ENCODE measurements around the gene LRR1.

The LRR1 gene, protein sequence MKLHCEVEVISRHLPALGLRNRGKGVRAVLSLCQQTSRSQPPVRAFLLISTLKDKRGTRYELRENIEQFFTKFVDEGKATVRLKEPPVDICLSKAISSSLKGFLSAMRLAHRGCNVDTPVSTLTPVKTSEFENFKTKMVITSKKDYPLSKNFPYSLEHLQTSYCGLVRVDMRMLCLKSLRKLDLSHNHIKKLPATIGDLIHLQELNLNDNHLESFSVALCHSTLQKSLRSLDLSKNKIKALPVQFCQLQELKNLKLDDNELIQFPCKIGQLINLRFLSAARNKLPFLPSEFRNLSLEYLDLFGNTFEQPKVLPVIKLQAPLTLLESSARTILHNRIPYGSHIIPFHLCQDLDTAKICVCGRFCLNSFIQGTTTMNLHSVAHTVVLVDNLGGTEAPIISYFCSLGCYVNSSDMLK
- total RNA-seq = 5.8 to 18.7 (median 9.6) reads per million in 17 experiments

DNA sequence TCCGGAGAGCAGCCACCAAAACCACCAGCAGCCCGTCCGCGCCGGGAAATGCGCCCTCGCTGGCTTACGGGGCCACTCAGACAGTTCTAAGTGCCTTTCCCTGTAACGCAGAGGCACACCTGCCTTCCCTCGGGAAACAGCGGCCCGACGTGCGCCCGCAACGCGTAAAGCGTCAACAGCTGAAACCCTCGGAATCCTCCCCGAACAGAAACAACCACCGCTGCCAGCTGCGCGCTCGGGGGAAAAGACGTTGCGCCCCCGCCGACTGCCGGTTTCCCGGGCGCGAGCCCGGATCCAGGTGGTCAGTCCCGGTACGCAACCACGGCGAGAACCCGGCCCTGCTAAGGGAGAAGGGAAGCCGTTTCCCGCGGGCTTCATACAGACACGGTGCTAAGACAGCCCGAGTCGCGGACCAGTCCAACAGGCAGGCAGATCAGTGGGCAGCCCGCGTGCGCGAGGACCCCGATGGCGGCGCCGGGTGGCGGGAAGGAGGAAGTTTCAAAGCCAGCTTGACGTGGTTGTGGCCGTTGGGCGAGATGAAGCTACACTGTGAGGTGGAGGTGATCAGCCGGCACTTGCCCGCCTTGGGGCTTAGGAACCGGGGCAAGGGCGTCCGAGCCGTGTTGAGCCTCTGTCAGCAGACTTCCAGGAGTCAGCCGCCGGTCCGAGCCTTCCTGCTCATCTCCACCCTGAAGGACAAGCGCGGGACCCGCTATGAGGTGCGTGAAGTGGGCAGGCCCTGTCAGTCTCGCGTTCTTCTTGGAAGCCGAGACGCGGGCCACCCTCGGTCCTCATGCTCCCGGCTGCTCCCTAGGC, at the start of gene LRR1:
Gene LRR1, plus strand, starts transcription at position 456 of the 816 bp plus-strand sequence. Its CDS starts 81 bp downstream, at position 537.
- DNase-seq = peak; percentile 87 to 94 (median 90)

DNA sequence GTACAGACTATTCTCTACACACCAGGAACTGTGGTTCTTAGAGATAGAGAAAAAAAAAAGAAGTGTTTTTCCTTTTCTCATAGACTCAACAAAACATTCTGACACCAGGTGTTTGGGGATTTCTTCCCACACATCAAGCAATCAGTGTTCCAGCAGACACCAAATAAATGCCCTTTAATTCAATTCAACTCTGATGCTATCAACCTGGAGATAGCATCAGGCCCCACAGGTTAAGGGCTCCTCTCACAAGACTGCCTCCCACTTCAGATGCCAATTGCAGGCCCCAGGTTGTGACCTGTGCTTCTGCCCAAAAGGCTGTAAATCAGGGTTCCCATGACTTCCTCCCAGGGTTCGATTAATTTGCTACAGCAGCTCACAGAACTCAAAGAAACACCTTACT, 49.3 kb upstream of the LRR1 start:
- DNase-seq = no peak

DNA sequence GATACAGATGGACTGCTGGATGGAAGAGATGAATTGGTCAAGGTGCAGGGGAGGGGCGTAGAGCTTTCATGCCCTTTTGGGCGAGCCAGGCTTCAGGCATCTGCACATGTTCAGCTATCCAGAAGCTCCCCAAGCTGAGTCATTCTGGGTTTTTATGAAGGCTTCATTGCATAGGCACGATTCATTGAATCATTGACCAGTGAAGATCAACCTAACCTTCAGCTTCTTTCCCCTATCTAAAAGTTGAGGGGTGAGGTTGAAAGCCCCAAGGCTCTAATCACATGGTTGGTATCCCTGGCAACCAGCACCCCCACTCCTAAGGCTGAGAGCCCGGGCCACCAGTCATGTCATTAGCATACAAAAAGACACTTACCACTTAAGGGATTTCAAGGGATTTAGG, 48.9 kb upstream of the LRR1 start:
- DNase-seq = no peak

DNA sequence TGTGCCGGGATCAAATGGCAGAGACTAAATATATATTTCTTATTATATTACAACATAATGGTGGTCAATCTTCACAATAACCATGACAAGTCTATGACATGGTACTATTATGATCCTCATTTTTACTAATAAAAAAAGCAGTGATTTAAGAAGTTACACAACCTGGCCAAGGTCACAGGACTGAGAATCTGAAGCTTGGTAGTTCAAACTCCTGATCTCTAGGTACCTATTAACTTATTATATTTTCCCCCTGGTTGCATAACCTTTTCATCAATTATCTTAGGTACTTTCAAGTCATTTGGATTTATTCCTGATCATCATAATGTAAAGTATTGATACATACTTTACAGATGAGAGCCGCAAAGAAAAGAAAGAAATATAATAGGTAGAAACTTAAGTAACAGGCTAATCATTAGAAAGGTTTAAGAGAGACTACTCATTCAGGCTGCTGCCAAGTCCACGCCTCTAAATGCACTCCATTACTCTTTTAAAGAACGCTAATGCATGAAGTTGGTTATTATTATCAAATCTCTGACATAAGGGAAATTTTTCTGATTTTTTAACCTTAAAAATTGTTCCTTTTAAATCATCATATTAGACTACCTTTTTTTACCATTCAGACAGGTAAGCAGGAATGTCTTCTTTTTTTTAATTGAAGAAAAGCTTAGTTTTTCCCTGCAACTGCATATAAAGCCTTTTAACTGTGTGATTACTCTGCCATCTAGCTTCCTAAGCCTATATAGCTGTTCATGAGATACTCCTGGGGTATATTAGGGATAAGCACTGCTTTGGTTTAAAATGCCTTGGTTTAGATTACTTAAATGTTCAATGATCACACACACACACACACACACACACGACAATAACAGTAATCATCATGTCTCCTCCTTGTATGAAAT, 48.2 kb upstream of the LRR1 start:
- DNase-seq = peak in 1 of 4 experiments; percentile 3

DNA sequence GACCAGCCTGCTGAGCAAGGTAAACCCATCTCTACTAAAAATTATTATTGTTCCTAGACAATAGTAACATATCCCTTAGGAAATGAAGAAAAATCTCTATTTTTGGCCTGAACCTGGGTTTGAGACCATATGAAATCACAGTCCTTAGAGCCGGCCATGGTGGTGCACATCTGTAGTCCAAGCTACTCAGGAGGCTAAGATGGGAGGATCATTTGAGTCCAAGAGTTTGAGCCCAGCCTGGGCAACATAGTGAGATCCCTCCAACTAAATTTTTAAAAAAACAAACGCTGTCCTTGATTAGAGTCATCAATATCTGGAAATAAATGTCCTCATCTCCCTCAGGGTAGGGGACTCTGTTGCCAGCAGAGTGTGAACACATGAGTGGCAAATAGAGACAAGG, 47.2 kb upstream of the LRR1 start:
- DNase-seq = no peak

DNA sequence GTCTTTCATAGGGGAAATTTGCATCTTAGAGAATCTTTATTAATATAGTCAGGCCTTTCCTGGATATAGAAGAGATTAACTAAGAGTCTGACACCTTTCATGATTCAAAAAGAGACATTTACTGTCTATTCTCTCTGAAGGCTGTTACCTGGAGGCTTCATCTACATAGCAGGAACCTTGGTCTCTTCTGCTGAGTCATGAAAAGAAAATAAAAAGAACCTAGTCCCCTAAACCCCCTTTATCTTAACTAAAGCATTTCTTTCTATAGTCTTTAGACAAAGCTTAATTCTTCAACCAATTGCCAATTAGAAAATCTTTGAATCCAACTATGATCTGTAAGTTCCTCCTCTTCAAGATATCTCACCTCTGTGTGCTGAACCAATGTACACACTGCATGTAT, 45.6 kb upstream of the LRR1 start:
- DNase-seq = no peak

DNA sequence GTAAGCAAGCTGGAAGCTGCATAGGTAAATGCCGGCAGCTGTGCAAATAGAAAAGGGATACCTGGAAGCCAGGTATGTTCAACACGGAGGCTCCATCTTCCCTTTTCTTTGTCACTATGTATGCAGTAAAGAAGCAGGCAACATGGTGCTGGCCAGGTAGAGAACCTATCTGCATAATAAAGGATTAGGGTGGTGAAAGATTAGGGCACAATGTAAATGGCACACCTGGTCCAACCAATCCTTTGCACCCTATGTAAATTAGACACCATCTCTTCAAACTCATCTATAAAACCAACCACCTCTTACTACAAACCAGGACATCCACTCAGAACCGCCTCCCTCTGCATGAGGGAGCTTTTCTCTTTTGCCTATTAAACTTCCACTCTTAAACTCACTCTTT, 44.8 kb upstream of the LRR1 start:
- DNase-seq = no peak

DNA sequence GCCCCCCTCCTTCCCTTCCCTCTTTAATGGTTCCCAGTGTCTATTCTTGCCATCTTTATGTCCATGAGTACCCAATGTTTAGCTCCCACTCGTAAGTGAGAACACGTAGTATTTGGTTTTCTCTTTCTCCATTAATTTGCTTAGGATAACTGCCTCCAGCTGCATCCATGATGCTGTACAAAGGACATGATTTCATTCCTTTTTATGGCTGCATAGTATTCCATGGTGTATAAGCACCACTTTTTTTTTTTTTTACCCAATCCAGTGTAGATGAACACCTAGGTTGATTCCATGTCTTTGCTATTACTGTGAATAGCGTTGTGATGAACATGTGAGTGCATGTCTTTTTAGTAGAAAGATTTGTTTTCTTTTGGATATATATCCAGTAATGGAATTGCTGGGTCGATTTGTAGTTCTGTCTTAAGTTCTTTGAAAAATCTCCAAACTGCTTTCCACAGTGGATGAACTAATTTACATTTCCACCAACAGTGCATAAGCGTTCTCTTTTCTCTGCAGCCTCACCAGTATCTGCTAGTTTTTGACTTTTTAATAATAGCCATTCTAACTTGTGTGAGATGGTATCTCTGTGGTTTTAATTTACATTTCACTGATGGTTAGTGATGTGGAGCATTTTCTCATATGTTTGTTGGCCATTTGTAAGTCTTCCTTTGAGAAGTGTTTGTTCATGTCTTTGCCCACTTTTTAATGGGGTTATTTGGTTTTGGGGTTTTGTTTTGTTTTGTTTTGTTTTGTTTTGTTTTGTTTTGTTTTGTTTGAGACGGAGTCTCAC, 38.6 kb upstream of the LRR1 start:
- no peak for DNase-seq

DNA sequence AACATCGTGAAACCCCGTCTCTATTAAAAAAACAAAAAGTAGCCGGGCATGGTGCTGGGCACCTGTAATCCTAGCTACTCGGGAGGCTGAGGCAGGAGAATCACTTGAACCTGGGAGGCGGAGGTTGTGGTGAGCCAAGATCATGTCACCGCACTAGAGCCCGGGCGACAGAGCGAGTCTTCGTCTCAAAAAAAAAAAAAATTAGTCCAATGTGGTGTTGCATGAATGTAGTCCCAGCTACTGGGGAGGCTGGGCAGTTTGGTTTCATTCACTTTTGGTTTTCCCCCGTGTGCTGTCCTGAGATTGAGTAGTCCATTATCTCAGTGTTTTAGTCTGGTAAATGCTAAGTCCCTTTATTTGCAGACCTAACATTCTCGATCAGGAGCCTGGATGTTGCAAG, 32.0 kb upstream of the LRR1 start:
- DNase-seq = no peak

DNA sequence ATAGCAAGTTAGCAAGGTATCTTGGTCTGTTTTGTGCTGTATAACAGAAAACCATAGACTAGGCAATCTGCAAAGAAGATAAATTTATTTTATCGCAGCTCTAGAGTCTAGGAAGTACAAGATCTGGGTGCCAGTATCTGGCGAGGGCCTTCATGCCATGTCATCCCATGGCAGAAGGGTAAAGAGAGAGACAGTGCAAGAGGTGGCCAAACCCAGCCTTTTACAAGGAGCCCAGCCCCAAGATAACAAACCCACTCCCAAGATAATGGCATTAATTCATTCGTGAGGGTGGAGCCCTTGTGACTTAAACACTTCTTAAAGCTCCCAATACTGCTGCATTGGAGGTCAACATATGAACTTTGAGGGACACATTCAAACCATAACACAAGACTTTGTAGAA, 29.5 kb upstream of the LRR1 start:
- DNase-seq = no peak

DNA sequence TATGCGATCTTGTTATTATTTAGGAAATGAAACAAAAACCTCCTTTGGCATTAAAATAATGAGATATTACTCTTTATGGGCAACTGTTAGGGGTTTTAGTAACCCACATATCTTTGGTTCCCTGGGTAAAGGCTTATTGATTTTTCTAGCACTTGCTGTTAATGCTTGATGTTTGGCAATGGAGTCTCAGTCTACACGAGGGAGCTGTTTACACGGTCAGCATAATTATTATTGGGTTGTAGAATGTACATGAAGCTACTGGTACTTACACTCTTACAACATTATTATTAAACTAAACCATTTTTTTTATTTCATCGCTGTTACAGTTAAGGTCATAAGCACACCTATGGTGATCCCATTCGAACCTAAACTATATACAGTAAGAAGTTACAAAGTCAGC, 24.7 kb upstream of the LRR1 start:
- no peak for DNase-seq

DNA sequence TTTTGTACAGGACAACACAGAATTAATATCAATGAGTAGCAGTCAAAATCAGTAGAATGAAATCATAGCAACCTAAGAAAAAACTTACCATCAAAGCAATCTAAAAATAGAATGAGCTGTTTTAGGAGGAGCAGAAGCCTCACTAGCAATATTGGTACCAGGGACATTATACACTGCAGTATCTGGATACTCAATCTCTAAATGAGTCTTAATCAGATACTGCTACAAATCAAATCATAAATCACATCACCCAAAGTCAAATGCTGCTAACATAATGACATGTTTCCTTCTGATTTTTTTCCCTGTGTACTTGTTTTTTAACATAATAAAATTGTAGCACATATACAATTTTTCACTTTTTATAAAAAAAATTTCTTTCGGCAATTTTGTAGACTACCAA, 20.6 kb upstream of the LRR1 start:
- no peak for DNase-seq

DNA sequence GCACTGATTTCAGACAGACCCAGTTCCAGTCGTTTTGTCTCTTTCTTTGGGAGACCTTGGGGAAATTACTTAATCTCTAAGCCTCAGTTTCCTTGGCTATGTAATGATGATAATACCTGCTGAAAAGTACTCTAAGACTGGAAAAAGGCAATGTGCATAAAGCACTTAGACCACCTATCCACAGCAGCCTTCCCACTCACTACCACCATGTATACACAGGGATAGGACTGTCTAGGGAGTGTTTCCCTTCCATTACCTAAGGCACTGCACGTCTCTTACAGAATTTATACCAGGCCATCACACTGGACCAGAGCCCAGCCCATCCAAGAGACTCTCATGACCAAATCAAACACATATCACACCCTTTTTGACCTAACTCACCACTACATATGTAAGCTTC, 18.9 kb upstream of the LRR1 start:
- DNase-seq = no peak

DNA sequence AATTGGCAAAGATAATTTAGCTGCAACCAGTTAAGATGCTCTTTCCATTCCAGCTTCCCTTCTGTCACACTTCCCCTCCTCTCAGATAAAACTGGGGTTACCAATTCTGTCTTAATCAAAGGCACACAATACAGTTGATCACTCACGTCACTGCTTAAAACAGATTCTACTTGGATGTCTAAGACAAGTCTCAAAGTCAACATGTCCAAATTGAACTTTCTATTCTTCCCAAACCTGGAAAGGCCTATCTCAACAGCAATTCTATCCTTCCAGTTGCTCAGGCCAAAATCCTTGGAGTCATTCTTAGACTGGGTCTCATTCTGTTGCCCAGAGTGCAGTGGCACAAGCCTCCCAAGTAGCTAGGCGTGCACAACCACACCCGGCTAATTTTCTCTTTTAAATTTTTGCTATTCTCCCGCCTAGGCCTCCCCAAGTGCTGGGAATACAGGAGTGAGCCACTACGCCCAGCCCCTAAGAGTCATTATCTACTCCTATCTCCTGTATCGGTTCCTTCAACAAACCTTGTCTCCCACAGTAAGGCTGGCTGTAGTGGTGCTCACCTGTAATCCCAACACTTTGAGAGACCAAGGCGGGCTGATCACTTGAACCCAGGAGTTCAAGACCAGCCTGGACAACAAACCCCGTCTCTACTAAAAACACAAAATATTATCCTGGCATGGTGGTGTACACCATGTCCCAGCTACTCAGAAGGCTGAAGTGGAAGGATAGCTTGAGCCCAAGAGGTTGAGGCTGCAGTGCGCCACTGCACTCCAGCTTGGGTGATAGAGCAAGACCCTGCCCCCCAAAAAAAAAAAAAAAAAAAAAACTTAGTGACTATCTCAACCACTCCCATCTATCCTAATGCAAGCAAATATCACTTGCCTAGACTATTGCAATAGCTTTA, 17.3 kb upstream of the LRR1 start:
- no peak for DNase-seq

DNA sequence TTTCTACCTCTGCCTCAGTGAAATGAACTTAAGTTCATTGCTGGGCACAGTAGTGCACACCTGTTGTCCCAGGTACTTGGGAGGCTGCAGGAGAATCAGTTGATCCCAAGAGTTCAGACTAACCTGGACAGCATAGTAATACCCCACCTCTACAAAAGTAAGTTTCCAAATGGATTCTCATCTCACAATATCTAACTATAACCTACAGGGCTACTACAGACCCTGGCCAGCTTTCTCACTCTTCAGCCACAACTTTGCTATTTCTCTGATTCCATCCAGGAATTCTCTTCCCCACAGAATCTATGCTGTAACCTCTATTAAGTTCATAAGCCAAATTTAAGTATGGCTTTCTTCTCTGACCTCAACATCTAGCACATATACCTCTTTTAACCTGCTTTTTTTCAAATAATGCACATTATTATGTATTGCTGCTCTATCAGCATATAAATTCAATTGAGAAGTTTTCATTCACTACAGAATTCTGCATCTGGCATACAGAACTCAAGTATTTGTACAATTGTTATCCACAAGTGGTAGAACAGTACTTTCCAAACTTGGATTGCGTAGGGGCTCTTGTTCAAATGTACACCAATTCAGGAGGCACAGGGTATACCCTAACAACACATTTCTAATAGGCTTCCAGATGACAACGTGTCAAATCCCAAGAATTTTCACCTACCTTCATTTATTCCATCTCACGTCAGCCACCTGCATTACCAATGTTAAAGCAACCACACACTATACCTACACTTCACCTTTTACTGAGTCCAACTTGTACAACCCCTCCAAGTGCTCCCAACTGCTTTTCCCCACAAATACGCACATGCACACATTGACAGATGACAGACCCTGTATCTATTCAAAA, 16.4 kb upstream of the LRR1 start:
- no peak for DNase-seq

DNA sequence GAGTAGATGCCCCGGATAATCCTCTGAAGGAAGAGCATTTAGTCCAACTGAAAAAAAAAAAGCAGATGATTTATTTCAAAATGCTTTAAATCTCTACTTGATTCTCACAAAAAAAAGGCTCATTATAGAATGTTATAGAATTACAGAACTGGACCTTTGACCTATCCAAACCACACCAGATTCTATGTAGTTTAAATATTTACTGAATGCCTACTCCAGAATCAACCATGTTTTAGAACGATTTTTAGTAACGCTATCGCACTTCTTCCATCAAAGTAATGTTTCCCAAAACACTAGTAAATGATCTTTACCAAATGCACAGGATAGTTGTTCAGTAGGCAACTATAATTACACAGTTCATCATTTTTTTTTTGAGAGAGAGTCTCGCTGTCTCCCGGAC, 15.1 kb upstream of the LRR1 start:
- DNase-seq = no peak

DNA sequence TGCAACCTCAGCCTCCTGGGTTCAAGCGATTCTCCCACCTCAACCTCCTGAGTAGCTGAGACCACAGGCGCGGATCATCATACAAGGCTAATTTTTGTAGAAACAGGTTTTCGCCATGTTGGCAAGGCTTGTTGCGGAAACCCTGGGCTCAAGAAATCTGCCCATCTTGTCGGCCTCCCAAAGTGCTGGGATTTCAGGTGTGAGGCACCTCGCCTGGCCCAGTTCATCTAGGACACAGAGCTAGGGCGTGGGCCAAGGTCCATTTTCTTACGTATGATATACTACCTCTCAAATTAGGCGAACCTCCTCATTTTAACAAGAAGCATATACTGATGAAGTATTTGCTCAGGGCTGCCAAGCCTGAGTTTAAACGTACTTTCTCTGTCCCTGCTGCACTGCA, 14.7 kb upstream of the LRR1 start:
- no peak for DNase-seq

DNA sequence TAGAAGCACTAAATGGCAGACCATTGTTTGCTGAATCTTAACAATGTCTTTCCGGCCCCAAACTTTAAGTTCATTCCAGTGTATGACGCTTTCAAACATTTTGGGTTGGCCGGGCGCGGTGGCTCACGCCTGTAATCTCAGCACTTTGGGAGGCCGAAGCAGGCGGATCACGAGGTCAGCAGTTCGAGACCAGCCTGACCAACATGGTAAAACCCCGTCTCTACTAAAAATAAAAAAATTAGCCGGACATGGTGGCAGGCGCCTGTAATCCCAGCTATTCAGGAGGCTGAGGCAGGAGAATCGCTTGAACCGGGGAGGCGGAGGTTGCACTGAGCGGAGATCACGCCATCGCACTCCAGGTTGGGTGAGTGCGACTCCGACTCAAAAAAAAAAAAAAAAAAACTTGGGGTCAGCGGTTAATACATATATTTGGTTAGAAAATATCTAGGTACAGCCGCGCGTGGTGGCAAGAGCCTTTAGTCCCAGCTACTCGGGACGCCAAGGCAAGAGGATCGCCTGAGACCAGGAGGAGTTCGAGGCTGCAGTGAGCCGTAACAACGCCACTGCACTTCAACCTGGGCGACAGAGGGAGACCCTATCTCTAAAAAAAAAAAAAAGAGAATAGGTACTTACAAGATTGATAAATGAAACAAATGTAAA, 13.6 kb upstream of the LRR1 start:
- peak in 2 of 4 experiments; percentile 24 to 25 for DNase-seq

All from suppressor macrophage (primary cell).